B cell (primary cell): ENCODE results near the gene HECTD1.

Experiments
- EZH2 ChIP-seq: IDR thresholded peaks from 2 replicates; pipeline ENCODE4 v1.6.1; 2012; ENCODE audit warnings: borderline replicate concordance, low read depth, mild to moderate bottlenecking, moderate library complexity, low read length; ENCODE audit not compliant: insufficient read depth, poor library complexity, severe bottlenecking
- TF ChIP-seq, protein P1 (sequence below): fragments of 200-600 bp; IDR thresholded peaks from one replicate; pipeline ENCODE4 v1.8.0; 2022; ENCODE audit warnings: antibody characterized with exemption, mild to moderate bottlenecking

DNA sequence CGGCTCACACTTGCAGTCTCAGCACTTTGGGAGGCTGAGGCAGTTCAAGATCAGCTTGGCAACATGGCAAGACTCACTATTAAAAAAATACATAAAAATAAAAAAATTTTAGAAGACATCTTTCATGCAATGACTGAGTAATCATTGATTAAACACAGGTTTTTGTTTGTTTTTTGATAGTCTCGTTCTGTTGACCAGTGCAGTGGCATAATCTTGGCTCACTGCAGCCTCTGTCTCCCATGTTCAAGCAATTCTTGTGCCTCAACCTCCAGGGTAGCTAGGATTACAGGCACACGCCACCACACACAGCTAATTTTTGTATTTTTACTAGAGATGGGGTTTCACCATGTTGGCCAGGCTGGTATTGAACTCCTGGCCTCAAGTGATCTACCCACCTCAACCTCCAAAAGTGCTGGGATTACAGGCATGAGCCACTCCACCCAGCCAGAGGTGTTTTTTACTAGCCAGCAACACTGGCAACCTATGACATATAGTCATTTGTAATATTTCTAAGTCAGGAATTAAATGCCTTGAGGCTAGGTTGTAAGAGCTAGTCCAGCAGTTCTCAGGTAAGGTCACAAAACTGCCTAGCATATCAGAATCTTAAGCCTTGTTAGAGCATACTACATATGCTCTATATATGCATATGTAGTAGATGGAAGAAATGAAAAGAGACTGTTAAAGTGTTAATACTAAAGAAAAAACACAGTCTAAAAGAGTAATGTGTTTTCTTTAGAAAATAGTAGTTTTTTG, 27.1 kb downstream of the HECTD1 start:
- TF ChIP-seq, protein P1, sequence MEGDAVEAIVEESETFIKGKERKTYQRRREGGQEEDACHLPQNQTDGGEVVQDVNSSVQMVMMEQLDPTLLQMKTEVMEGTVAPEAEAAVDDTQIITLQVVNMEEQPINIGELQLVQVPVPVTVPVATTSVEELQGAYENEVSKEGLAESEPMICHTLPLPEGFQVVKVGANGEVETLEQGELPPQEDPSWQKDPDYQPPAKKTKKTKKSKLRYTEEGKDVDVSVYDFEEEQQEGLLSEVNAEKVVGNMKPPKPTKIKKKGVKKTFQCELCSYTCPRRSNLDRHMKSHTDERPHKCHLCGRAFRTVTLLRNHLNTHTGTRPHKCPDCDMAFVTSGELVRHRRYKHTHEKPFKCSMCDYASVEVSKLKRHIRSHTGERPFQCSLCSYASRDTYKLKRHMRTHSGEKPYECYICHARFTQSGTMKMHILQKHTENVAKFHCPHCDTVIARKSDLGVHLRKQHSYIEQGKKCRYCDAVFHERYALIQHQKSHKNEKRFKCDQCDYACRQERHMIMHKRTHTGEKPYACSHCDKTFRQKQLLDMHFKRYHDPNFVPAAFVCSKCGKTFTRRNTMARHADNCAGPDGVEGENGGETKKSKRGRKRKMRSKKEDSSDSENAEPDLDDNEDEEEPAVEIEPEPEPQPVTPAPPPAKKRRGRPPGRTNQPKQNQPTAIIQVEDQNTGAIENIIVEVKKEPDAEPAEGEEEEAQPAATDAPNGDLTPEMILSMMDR = no peak
- no peak for TF ChIP-seq EZH2
